T follicular helper cell (primary cell): ENCODE results near the gene SGO2.
"Not testable (repeated sequence)": the region's sequence is repeated elsewhere in the genome, so short reads cannot be mapped to it uniquely, and the experiment has no call there.

ENCODE experiments used
- DNase-seq: peaks from one replicate; pipeline ENCODE4 v3.0.0-alpha.2; 2020; ENCODE audit warnings: low read depth

Gene SGO2

DNA sequence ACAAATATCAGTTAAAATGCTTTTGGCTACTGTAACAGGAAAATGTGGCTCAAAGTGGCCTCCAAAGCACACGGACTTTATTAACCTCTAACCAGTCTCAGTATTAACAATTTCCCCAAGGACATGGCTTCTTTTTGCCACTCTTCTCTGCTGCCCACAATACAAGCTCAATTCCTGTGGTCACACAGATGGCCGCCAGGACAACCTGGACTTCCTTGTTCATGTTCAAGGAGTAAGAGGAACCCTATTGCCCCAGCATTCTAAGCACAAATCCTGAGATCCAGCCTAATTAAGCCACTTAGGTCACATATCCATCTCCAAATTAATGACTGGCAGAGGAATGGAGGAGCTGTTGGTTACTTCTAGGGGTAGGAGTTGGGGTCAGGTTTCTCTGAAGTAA is 98.0 kb downstream of the SGO2 start:
- DNase-seq: no peak

GRCh38 chr2:200624658-200625057 is 98.7 kb downstream of the SGO2 start:
- no peak for DNase-seq

GRCh38 chr2:200625282-200625681 is 99.3 kb downstream of the SGO2 start:
- no peak for DNase-seq

- DNase-seq: no peak
Measured at GRCh38 chr2:200625958-200626363, 100.0 kb downstream of the SGO2 start.

GRCh38 chr2:200627110-200627770 is 101.2 kb downstream of the SGO2 start:
- DNase-seq: no peak

GRCh38 chr2:200628461-200628860 is 102.5 kb downstream of the SGO2 start:
- not testable (repeated sequence) for DNase-seq

GRCh38 chr2:200631287-200631686 is 105.3 kb downstream of the SGO2 start:
- DNase-seq: no peak
